Caco-2 (cell line): ENCODE results near the gene CACNA2D2. TPM values are rescaled to one million over a fixed set of nuclear protein-coding genes. Genes with fewer than 3 reads are reported as not detected.

ENCODE experiments used
- BruUV-seq: library from RNA; stranded (reverse); fragments of 400-500 nt; replicated peaks from 2 replicates; lab custom pipeline; 2021; lab: Mats Ljungman, UMichigan
- CTCF ChIA-PET: fragments of 300-600 bp; sonication (Branson Sonifier 250); formaldehyde crosslinking; loops from one replicate; lab custom pipeline; 2022; ENCODE audit warnings: antibody characterized with exemption; lab: Charles Lee
- POLR2A ChIA-PET: fragments of 300-600 bp; sonication (Branson Sonifier 250); formaldehyde crosslinking; loops from one replicate; lab custom pipeline; 2022; ENCODE audit warnings: antibody characterized with exemption; lab: Charles Lee
- DNase-seq, 2 experiments: peaks; one replicate each; pipeline versions ENCODE4 v3.0.0 to v3.0.0-alpha.2; 2020 to 2022
- H3K27me3 ChIP-seq: replicated peaks from 2 replicates; pipeline ENCODE4 v1.6.0; 2011; ENCODE audit warnings: low read length; ENCODE audit not compliant: control insufficient read depth, insufficient read depth
- H3K36me3 ChIP-seq: 2 replicates; pipeline ENCODE4 v1.5.1; 2011; ENCODE audit warnings: low read length; ENCODE audit not compliant: control insufficient read depth, insufficient read depth
- H3K4me1 ChIP-seq: fragments of 250-450 bp; sonication (Bioruptor Pico); 2 replicates; pipeline ENCODE4 v1.5.1; 2020; ENCODE audit warnings: mild to moderate bottlenecking
- H3K4me3 ChIP-seq: 2 replicates; pipeline ENCODE4 v1.5.1; 2011; ENCODE audit warnings: low read depth, mild to moderate bottlenecking, control low read depth, low read length
- H3K9me3 ChIP-seq: fragments of 250-450 bp; sonication (Bioruptor Pico); 2 replicates; pipeline ENCODE4 v1.5.1; 2020; ENCODE audit warnings: mild to moderate bottlenecking, moderate library complexity
- H3K27ac Mint-ChIP-seq: one replicate; pipeline ENCODE4 v1.8.0; 2022; ENCODE audit warnings: mixed read lengths; ENCODE audit not compliant: unreplicated experiment
- H3K27me3 Mint-ChIP-seq: one replicate; pipeline ENCODE4 v1.8.0; 2022; ENCODE audit warnings: mixed read lengths; ENCODE audit not compliant: insufficient read depth, unreplicated experiment
- H3K36me3 Mint-ChIP-seq: one replicate; pipeline ENCODE4 v1.8.0; 2022; ENCODE audit warnings: mild to moderate bottlenecking, mixed read lengths; ENCODE audit not compliant: insufficient read depth, unreplicated experiment
- H3K4me1 Mint-ChIP-seq: one replicate; pipeline ENCODE4 v1.8.0; 2022; ENCODE audit warnings: low read depth, mixed read lengths; ENCODE audit not compliant: unreplicated experiment
- H3K4me3 Mint-ChIP-seq: one replicate; pipeline ENCODE4 v1.8.0; 2022; ENCODE audit warnings: mild to moderate bottlenecking, moderate library complexity, mixed read lengths; ENCODE audit not compliant: unreplicated experiment
- H3K9me3 Mint-ChIP-seq: one replicate; pipeline ENCODE4 v1.8.0; 2022; ENCODE audit warnings: mixed read lengths; ENCODE audit not compliant: unreplicated experiment
- CTCF ChIP-seq, 2 experiments: fragments of 200-600 bp in 1 of 2; IDR thresholded peaks; 1 replicate in 1 of 2; 2 replicates in 1 of 2; pipeline versions ENCODE4 v1.5.1 to v1.8.0; 2011 to 2022; ENCODE audit warnings: antibody characterized with exemption in 1 of 2, control low read depth in 1 of 2, inconsistent platforms in 1 of 2, low read depth in 1 of 2, low read length in 1 of 2, mild to moderate bottlenecking in 1 of 2, moderate library complexity in 1 of 2; ENCODE audit not compliant: insufficient read depth in 1 of 2, severe bottlenecking in 1 of 2, unreplicated experiment in 1 of 2
- intact Hi-C: fragments of 100-400 bp; cut with micrococcal nuclease; formaldehyde crosslinking; loops from one replicate; pipeline ENCODE4 v1.10.0; 2022; ENCODE audit not compliant: unreplicated experiment
- total RNA-seq: library from RNA; stranded (reverse); gene quantifications from 2 replicates; pipeline ENCODE4 v1.2.3, GENCODE V29; 2022

CACNA2D2 gene
- total RNA-seq, 1 experiment from 2014 or later = 0.25 TPM

- Mint-ChIP-seq H3K27me3 (no peaks in the 10 kb centered on the region), H3K4me3 (peak overlapping the region; percentile 15), H3K36me3 (peaks cover 33% of the 10 kb centered on the region), H3K27ac (no peak overlapping the region), H3K9me3 (no peaks in the 10 kb centered on the region), H3K4me1 (peaks cover 11% of the 10 kb centered on the region)
- no peaks in the 10 kb centered on the region for H3K36me3 ChIP-seq
- H3K4me3 ChIP-seq = no peak overlapping the region
- no peaks in the 10 kb centered on the region for H3K9me3 ChIP-seq
- DNase-seq = no peak
- H3K27me3 ChIP-seq = no peaks in the 10 kb centered on the region
- BruUV-seq = no TSS peak
- intact Hi-C loops = no loop called here
- peaks cover 16% of the 10 kb centered on the region for H3K4me1 ChIP-seq
- ChIA-PET POLR2A (no interaction called here), CTCF (no interaction called here)
- no peak for TF ChIP-seq CTCF (IDR thresholded peaks at IDR 0.05; ENCODE audit: insufficient read depth in 1 of 2, low read depth in 1 of 2, low read length in 1 of 2, severe bottlenecking in 1 of 2, unreplicated experiment in 1 of 2)
These were observed 163.8 kb downstream of the CACNA2D2 start for GRCh38 chr3:50339485-50340146.

GRCh38 chr3:50338965-50339364 is 164.5 kb downstream of the CACNA2D2 start:
- Histone ChIP-seq H3K4me1 (peaks cover 16% of the 10 kb centered on the region), H3K4me3 (no peak overlapping the region), H3K9me3 (no peaks in the 10 kb centered on the region), H3K27me3 (no peaks in the 10 kb centered on the region), H3K36me3 (0 out of 2 replicates have a peak, but pooled peaks cover 3% of the 10 kb centered on the region)
- intact Hi-C loops = no loop called here
- no peak for TF ChIP-seq CTCF (IDR thresholded peaks at IDR 0.05; ENCODE audit: insufficient read depth in 1 of 2, low read depth in 1 of 2, low read length in 1 of 2, severe bottlenecking in 1 of 2, unreplicated experiment in 1 of 2)
- Mint-ChIP-seq H3K4me3 (peak overlapping the region; percentile 94), H3K4me1 (peaks cover 11% of the 10 kb centered on the region), H3K36me3 (peaks cover 40% of the 10 kb centered on the region), H3K27ac (peak overlapping the region; percentile 95), H3K9me3 (no peaks in the 10 kb centered on the region), H3K27me3 (no peaks in the 10 kb centered on the region)
- no peak for DNase-seq
- ChIA-PET POLR2A (interaction anchor here (0.6 kb wide), 1 partner anchor 11 kb away, joined by 4 read pairs; the partner anchor contains the start of gene TUSC2), CTCF (interaction anchor here (0.6 to 0.7 kb wide), 2 partner anchors 18 to 52 kb away, joined by 3 to 4 read pairs; no protein-coding TSS in a partner anchor)
- BruUV-seq = no TSS peak

- peak; percentile 99 for DNase-seq
- Histone ChIP-seq H3K4me3 (peak overlapping the region; percentile 63), H3K36me3 (0 out of 2 replicates have a peak, but pooled peaks cover 3% of the 10 kb centered on the region), H3K4me1 (peaks cover 16% of the 10 kb centered on the region), H3K9me3 (no peaks in the 10 kb centered on the region), H3K27me3 (no peaks in the 10 kb centered on the region)
- Mint-ChIP-seq H3K27ac (peak overlapping the region; percentile 95), H3K9me3 (no peaks in the 10 kb centered on the region), H3K4me3 (peak overlapping the region; percentile 94), H3K36me3 (peaks cover 50% of the 10 kb centered on the region), H3K27me3 (no peaks in the 10 kb centered on the region), H3K4me1 (peaks cover 11% of the 10 kb centered on the region)
- no TSS peak for BruUV-seq
- ChIA-PET CTCF (interaction anchor here (0.6 to 2.4 kb wide), 17 partner anchors 8 to 205 kb away, joined by 3 to 27 read pairs (median 4); partner anchors contain the start of genes CYB561D2, GNAI2, HYAL1 and HYAL3), POLR2A (interaction anchor here (0.6 to 2.7 kb wide), 23 partner anchors 8 to 1377 kb away, joined by 3 to 57 read pairs (median 4); partner anchors contain the start of genes C3orf18, CISH, CYB561D2 and GNAI2)
- TF ChIP-seq CTCF (IDR thresholded peaks at IDR 0.05; ENCODE audit: insufficient read depth in 1 of 2, low read depth in 1 of 2, low read length in 1 of 2, severe bottlenecking in 1 of 2, unreplicated experiment in 1 of 2) = no peak
- intact Hi-C loops = loop anchor here (1.0 kb wide), 1 partner anchor 9 kb away; the partner anchor contains the start of gene TUSC2
These were observed 166.1 kb downstream of the CACNA2D2 start for GRCh38 chr3:50337175-50337861.
